ENCODE data around the gene GPR15. TPM values are rescaled to one million over a fixed set of nuclear protein-coding genes. Genes with fewer than 3 reads are reported as not detected.

Gene GPR15
- total RNA-seq, 1 donor from 2014 or later, result not detected

GRCh38 chr3:98545940-98546339, 14.2 kb downstream of the GPR15 start:
- DNase-seq (ENCODE audit: extremely low spot score, unreplicated experiment), result no peak
- Mint-ChIP-seq H3K36me3 (ENCODE audit: unreplicated experiment) (no peaks in the 10 kb centered on the region), H3K4me1 (ENCODE audit: unreplicated experiment) (no peaks in the 10 kb centered on the region), H3K4me3 (ENCODE audit: unreplicated experiment) (no peak overlapping the region), H3K27me3 (ENCODE audit: unreplicated experiment) (peaks cover 69% of the 10 kb centered on the region), H3K9me3 (ENCODE audit: unreplicated experiment) (no peaks in the 10 kb centered on the region), H3K27ac (ENCODE audit: unreplicated experiment) (no peak overlapping the region)
- TF ChIP-seq CTCF (IDR thresholded peaks at IDR 0.05), result no peak

- Mint-ChIP-seq H3K4me1 (ENCODE audit: unreplicated experiment) (no peaks in the 10 kb centered on the region), H3K36me3 (ENCODE audit: unreplicated experiment) (no peaks in the 10 kb centered on the region), H3K27ac (ENCODE audit: unreplicated experiment) (no peak overlapping the region), H3K9me3 (ENCODE audit: unreplicated experiment) (no peaks in the 10 kb centered on the region), H3K27me3 (ENCODE audit: unreplicated experiment) (peaks cover 78% of the 10 kb centered on the region), H3K4me3 (ENCODE audit: unreplicated experiment) (no peak overlapping the region)
- DNase-seq (ENCODE audit: extremely low spot score, unreplicated experiment), result no peak
- TF ChIP-seq CTCF (IDR thresholded peaks at IDR 0.05), result no peak
Measured at GRCh38 chr3:98548544-98548943, 16.8 kb downstream of the GPR15 start.

GRCh38 chr3:98550833-98551232, 19.1 kb downstream of the GPR15 start:
- DNase-seq (ENCODE audit: extremely low spot score, unreplicated experiment), result no peak
- Mint-ChIP-seq H3K4me1 (ENCODE audit: unreplicated experiment) (no peaks in the 10 kb centered on the region), H3K27ac (ENCODE audit: unreplicated experiment) (no peak overlapping the region), H3K4me3 (ENCODE audit: unreplicated experiment) (no peak overlapping the region), H3K9me3 (ENCODE audit: unreplicated experiment) (no peaks in the 10 kb centered on the region), H3K36me3 (ENCODE audit: unreplicated experiment) (no peaks in the 10 kb centered on the region), H3K27me3 (ENCODE audit: unreplicated experiment) (peaks cover 82% of the 10 kb centered on the region)
- no peak for TF ChIP-seq CTCF (IDR thresholded peaks at IDR 0.05)

GRCh38 chr3:98551236-98551635, 19.5 kb downstream of the GPR15 start:
- no peak for DNase-seq (ENCODE audit: extremely low spot score, unreplicated experiment)
- peaks cover 83% of the 10 kb centered on the region for H3K27me3 Mint-ChIP-seq (ENCODE audit: unreplicated experiment)
- TF ChIP-seq CTCF (IDR thresholded peaks at IDR 0.05), result no peak
- no peak overlapping the region for H3K4me3 Mint-ChIP-seq (ENCODE audit: unreplicated experiment)
- no peak overlapping the region for H3K27ac Mint-ChIP-seq (ENCODE audit: unreplicated experiment)
- no peaks in the 10 kb centered on the region for H3K9me3 Mint-ChIP-seq (ENCODE audit: unreplicated experiment)
- H3K4me1 Mint-ChIP-seq (ENCODE audit: unreplicated experiment), result no peaks in the 10 kb centered on the region
- H3K36me3 Mint-ChIP-seq (ENCODE audit: unreplicated experiment), result no peaks in the 10 kb centered on the region

GRCh38 chr3:98551754-98552153, 20.0 kb downstream of the GPR15 start:
- no peaks in the 10 kb centered on the region for H3K9me3 Mint-ChIP-seq (ENCODE audit: unreplicated experiment)
- TF ChIP-seq CTCF (IDR thresholded peaks at IDR 0.05), result no peak
- no peak overlapping the region for H3K4me3 Mint-ChIP-seq (ENCODE audit: unreplicated experiment)
- no peaks in the 10 kb centered on the region for H3K4me1 Mint-ChIP-seq (ENCODE audit: unreplicated experiment)
- no peak for DNase-seq (ENCODE audit: extremely low spot score, unreplicated experiment)
- H3K27me3 Mint-ChIP-seq (ENCODE audit: unreplicated experiment), result peaks cover 85% of the 10 kb centered on the region
- H3K36me3 Mint-ChIP-seq (ENCODE audit: unreplicated experiment), result no peaks in the 10 kb centered on the region
- H3K27ac Mint-ChIP-seq (ENCODE audit: unreplicated experiment), result no peak overlapping the region

Measured in osteocyte (in vitro differentiated cells).